ENCODE data around the gene PLEKHG4. TPM values are rescaled to one million over a fixed set of nuclear protein-coding genes. Genes with fewer than 3 reads are reported as not detected.

Gene PLEKHG4, protein sequence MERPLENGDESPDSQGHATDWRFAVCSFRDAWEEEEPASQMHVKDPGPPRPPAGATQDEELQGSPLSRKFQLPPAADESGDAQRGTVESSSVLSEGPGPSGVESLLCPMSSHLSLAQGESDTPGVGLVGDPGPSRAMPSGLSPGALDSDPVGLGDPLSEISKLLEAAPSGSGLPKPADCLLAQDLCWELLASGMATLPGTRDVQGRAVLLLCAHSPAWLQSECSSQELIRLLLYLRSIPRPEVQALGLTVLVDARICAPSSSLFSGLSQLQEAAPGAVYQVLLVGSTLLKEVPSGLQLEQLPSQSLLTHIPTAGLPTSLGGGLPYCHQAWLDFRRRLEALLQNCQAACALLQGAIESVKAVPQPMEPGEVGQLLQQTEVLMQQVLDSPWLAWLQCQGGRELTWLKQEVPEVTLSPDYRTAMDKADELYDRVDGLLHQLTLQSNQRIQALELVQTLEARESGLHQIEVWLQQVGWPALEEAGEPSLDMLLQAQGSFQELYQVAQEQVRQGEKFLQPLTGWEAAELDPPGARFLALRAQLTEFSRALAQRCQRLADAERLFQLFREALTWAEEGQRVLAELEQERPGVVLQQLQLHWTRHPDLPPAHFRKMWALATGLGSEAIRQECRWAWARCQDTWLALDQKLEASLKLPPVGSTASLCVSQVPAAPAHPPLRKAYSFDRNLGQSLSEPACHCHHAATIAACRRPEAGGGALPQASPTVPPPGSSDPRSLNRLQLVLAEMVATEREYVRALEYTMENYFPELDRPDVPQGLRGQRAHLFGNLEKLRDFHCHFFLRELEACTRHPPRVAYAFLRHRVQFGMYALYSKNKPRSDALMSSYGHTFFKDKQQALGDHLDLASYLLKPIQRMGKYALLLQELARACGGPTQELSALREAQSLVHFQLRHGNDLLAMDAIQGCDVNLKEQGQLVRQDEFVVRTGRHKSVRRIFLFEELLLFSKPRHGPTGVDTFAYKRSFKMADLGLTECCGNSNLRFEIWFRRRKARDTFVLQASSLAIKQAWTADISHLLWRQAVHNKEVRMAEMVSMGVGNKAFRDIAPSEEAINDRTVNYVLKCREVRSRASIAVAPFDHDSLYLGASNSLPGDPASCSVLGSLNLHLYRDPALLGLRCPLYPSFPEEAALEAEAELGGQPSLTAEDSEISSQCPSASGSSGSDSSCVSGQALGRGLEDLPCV
- 2.0 and 3.3 TPM in 2 replicates for total RNA-seq (2013; cell fraction: nucleolus; rRNA removed)
- total RNA-seq (2014; rRNA removed) (0.93 and 2.6 TPM in 2 replicates), total RNA-seq (2014; rRNA removed; fragmentation: Illumina TruSeq; extraction: Trizol) (0.69 and 0.98 TPM in 2 replicates), total RNA-seq (2021) (1.0 and 3.1 TPM in 2 replicates), polyA plus RNA-seq (2011; rRNA removed) (0.59 and 1.4 TPM in 2 replicates), polyA plus RNA-seq (2014; fragmentation: Illumina TruSeq; extraction: Trizol) (0.54 TPM in 1 of 2 replicates, not detected in the other), polyA plus RNA-seq (2014; fragmentation: Nextera tagmentation; extraction: Ambion mirVana) (under 1 TPM; 0.14 to 0.24 TPM), polyA plus RNA-seq (2014; rRNA removed) (1.7 and 1.8 TPM in 2 replicates), polyA plus RNA-seq (2016; fragmentation: Nextera tagmentation; extraction: Ambion mirVana) (1 to 10 TPM in 1 of 2 experiments, under 1 TPM in 1; 0.64 to 1.1 TPM), polyA minus RNA-seq (2011; rRNA and poly(A)+ RNA removed) (0.88 and 1.8 TPM in 2 replicates), Bru-seq, nascent RNA (percentile 33 among the genes with signal in this experiment), BruChase-seq, experiment 1, labeled RNA remaining after a 6-hour chase (percentile 31 among the genes with signal in this experiment), BruChase-seq, experiment 2, labeled RNA remaining after a 2-hour chase (percentile 28 among the genes with signal in this experiment)
- polyA plus RNA-seq (2011; ENCODE audit: low read depth): 0.24 TPM
- 2.4 and 3.0 TPM in 2 replicates for polyA plus RNA-seq (2011; cell fraction: cytosol; rRNA removed)
- 15.8 and 16.0 TPM in 2 replicates for polyA plus RNA-seq (2011; cell fraction: nucleus; rRNA removed)
- 0.39 and 0.42 TPM in 2 replicates for polyA plus RNA-seq (2012)
- polyA minus RNA-seq (2011; cell fraction: cytosol; rRNA and poly(A)+ RNA removed): 2.1 and 5.0 TPM in 2 replicates
- polyA minus RNA-seq (2011; cell fraction: nucleus; rRNA and poly(A)+ RNA removed): 3.3 and 4.5 TPM in 2 replicates
- long read RNA-seq, experiment 1, partial matches to known transcripts: 1 of 3 reads
- long read RNA-seq, experiment 1, other reads (novel, unspliced or antisense): 2 of 3 reads
- long read RNA-seq, experiment 2: 0 reads

DNA sequence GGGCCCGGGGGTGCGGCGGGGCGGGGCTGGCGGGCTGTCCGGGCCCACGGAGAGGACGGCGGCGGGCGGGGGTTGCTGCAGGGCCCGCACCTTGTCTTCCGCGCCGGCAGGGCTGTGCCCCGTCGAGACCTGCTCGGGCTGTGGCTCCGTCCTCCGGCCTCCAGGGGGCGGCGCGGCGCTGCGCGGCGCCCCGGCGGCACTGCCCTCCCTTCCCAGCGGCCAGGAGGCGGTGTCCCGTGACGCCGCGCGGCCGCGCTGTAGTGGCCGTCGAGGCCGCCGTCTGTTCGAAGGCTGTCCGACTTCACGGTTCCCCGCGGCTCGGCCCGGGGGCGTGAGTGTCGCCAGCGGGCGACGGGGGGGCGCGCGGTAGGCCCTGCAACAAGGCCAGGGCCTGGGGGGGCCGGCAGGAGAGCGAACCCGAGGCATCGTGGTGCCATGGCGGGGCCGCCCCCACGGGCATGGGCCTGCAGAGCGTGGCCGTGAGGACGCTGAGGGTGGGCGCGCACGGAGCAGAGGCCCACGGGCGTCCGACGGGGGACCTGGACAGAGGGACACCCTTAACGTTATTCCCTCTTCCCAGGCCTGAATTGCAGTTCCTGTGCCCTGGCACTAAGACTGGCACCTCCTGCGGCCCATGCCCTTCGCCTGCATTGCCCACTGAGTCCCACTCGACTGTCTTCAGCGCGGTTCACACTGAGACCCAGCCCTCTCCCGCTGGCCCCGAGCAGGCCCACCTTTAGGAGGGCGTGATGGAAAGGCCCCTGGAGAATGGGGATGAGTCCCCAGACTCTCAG, at the start of gene PLEKHG4:
PLEKHG4 (plus strand) TSS at position 237 of the 794 bp plus-strand sequence; CDS start at position 750, 513 bp downstream.
- H3K4me1 ChIP-seq (ENCODE audit: control insufficient read depth, insufficient read depth, low read length): peaks cover 4% of the 10 kb centered on the region; the same call in 1 of the 2 replicates
- intact Hi-C loops (cut with micrococcal nuclease; ENCODE audit: unreplicated experiment) (loop anchor here (5.0 kb wide), 2 partner anchors 48 to 118 kb away; partner anchors contain the start of genes KCTD19 and LRRC36), in situ Hi-C loops (cut with MboI) (no loop called here)
- H3K27me3 ChIP-seq (replicated peaks in 1 of 2; ENCODE audit: control insufficient read depth in 2 of 2, insufficient read depth in 2 of 2, low read length in 1 of 2): no peaks in the 10 kb centered on the region
- peak within 1 kb of the TSS; percentile 6 for H3K27ac ChIP-seq (ENCODE audit: control insufficient read depth, insufficient read depth)
- no peaks in the 10 kb centered on the region for H4K20me1 ChIP-seq (ENCODE audit: control insufficient read depth, insufficient read depth)
- POLR2A ChIA-PET: no interaction called here
- SMC1A ChIA-PET (ENCODE audit: uncharacterized antibody, unreplicated experiment): interaction anchor here (0.8 to 3.6 kb wide), 4 partner anchors 9 to 60 kb away, joined by 4 to 16 read pairs (median 5); no protein-coding TSS in a partner anchor
- CTCF ChIA-PET: interaction anchor here (0.6 to 3.0 kb wide), 11 partner anchors 16 to 219 kb away, joined by 3 to 23 read pairs (median 4); partner anchors contain the start of gene SLC9A5
- H3K9ac ChIP-seq (ENCODE audit: control insufficient read depth, insufficient read depth, low read length): peak within 1 kb of the TSS; percentile 62
- peak; percentile 13 for DNase-seq (ENCODE audit: low read depth, low spot score)
- ATAC-seq: peak; percentile 93
- H3K4me2 ChIP-seq (ENCODE audit: control insufficient read depth, insufficient read depth): peak within 1 kb of the TSS; percentile 91
- no TSS peak for BruUV-seq (replicated peaks)
- no peaks in the 10 kb centered on the region; a peak in 1 of 4 replicates for H3K36me3 ChIP-seq (ENCODE audit: control insufficient read depth in 2 of 2, insufficient read depth in 2 of 2, low read length in 1 of 2)
- FAIRE-seq: peak; percentile 49
- peak within 1 kb of the TSS; percentile 69 for H2AFZ ChIP-seq (ENCODE audit: control insufficient read depth, low read depth, low read length)
- no peaks in the 10 kb centered on the region for H3K9me3 ChIP-seq (replicated peaks; ENCODE audit: control insufficient read depth, insufficient read depth, low read length)
- 0 out of 2 replicates have a peak, but pooled peaks cover 2% of the 10 kb centered on the region for H3K79me2 ChIP-seq (ENCODE audit: control insufficient read depth, insufficient read depth, low read length)
- RAD21 ChIA-PET (ENCODE audit: unreplicated experiment): interaction anchor here (0.8 to 2.3 kb wide), 6 partner anchors 19 to 60 kb away, joined by 3 to 9 read pairs (median 6); partner anchors contain the start of gene TMEM208
- 49% methylated on average over 53 of the region's 83 CpGs for WGBS (ENCODE audit: insufficient coverage, insufficient replicate concordance, low lambda C conversion rate, missing lambda C conversion rate)
- H3K4me3 ChIP-seq: peak within 1 kb of the TSS; percentile 74
- TF ChIP-seq, protein P1, sequence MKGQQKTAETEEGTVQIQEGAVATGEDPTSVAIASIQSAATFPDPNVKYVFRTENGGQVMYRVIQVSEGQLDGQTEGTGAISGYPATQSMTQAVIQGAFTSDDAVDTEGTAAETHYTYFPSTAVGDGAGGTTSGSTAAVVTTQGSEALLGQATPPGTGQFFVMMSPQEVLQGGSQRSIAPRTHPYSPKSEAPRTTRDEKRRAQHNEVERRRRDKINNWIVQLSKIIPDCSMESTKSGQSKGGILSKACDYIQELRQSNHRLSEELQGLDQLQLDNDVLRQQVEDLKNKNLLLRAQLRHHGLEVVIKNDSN (IDR thresholded peaks at IDR 0.05; ENCODE audit: borderline replicate concordance, extremely low read length, insufficient read depth, low read depth, low read length): no peak
- TF ChIP-seq, protein P2, sequence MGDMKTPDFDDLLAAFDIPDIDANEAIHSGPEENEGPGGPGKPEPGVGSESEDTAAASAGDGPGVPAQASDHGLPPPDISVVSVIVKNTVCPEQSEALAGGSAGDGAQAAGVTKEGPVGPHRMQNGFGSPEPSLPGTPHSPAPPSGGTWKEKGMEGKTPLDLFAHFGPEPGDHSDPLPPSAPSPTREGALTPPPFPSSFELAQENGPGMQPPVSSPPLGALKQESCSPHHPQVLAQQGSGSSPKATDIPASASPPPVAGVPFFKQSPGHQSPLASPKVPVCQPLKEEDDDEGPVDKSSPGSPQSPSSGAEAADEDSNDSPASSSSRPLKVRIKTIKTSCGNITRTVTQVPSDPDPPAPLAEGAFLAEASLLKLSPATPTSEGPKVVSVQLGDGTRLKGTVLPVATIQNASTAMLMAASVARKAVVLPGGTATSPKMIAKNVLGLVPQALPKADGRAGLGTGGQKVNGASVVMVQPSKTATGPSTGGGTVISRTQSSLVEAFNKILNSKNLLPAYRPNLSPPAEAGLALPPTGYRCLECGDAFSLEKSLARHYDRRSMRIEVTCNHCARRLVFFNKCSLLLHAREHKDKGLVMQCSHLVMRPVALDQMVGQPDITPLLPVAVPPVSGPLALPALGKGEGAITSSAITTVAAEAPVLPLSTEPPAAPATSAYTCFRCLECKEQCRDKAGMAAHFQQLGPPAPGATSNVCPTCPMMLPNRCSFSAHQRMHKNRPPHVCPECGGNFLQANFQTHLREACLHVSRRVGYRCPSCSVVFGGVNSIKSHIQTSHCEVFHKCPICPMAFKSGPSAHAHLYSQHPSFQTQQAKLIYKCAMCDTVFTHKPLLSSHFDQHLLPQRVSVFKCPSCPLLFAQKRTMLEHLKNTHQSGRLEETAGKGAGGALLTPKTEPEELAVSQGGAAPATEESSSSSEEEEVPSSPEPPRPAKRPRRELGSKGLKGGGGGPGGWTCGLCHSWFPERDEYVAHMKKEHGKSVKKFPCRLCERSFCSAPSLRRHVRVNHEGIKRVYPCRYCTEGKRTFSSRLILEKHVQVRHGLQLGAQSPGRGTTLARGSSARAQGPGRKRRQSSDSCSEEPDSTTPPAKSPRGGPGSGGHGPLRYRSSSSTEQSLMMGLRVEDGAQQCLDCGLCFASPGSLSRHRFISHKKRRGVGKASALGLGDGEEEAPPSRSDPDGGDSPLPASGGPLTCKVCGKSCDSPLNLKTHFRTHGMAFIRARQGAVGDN (IDR thresholded peaks at IDR 0.05): peak; percentile 81
- TF ChIP-seq LARP7 (IDR thresholded peaks at IDR 0.05) (peak; percentile 79), MTA3 (IDR thresholded peaks at IDR 0.05; ENCODE audit: borderline replicate concordance, low read length) (no peak), SREBF2 (IDR thresholded peaks at IDR 0.05; ENCODE audit: low read length) (no peak), BCL11A (IDR thresholded peaks at IDR 0.05; ENCODE audit: low read depth, low read length) (no peak), ETV6 (conservative IDR thresholded peaks at IDR 0.05 in 1 of 2, IDR thresholded peaks at IDR 0.05 in 1 of 2; ENCODE audit: borderline replicate concordance in 1 of 2, low read depth in 1 of 2) (no peak)
